ENCODE measurements around the gene ANXA8.

The ANXA8 gene

GRCh38 chr10:47449102-47449978 is 34.6 kb downstream of the ANXA8 start:
- in situ Hi-C loops (cut with HindIII; ENCODE audit: low sequenced_read_pairs) = no loop called here

DNA sequence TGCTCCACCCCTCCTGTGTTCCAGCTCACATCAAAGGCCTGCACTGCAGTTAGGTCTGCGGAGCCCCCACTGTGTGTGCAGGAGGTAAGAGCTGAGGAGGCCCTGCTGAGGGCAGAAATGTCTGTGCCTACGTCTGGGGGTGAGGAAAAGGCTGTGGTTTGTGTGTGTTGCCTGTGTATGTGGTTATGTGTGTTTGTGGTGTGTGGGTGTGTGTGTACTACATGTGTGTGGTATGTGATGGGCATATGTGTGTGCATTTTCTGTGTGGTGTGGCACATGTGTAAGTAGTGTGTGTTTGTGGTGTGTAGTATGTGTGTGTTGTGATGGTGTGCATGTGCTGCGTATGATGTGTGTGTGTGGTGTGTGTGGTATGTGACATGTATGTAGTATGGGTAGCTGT is 36.2 kb downstream of the ANXA8 start:
- in situ Hi-C loops (cut with HindIII; ENCODE audit: low sequenced_read_pairs) = no loop called here

DNA sequence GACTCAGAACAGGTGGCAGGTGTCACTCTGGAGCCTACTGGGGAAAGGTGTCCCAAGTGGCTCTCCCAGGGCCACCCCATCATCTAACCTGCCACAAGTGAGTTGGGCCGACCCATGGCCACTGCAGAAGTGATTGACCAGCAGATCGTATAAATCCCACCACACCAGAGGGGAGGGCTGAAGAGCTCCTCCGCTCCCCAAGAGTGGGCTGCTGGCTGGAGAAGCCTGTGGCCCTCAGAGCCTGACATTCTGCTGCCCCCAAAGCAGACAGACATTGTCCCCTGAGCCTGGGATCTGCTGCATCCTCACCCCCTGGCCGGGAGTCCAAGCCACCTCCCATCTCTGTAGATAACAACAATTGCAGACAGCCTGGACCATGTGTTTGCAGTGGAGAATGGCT is 36.7 kb downstream of the ANXA8 start:
- in situ Hi-C loops (cut with HindIII; ENCODE audit: low sequenced_read_pairs) = no loop called here

GRCh38 chr10:47445720-47446119 is 38.2 kb downstream of the ANXA8 start:
- in situ Hi-C loops (cut with HindIII; ENCODE audit: low sequenced_read_pairs) = no loop called here

DNA sequence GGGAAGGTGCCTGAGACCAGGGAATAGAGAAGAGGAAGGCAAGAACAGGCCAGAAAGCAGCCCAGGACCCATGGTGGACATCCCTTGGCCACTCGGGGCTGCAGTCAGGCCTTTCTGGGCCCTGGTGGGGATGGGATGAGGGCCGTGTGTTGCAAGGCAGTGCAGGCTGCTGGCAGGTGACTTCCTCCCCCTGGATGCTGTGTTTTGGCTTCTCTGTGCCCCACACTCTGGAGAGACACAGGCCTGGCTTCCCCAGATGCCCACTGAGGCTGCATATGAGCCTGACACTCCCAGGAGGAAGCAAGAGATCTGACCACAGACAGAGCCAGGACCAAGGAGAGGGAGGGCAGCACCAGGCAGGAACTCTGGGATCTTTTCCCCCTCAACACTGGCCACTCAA is 39.9 kb downstream of the ANXA8 start:
- in situ Hi-C loops (cut with HindIII; ENCODE audit: low sequenced_read_pairs) = no loop called here

DNA sequence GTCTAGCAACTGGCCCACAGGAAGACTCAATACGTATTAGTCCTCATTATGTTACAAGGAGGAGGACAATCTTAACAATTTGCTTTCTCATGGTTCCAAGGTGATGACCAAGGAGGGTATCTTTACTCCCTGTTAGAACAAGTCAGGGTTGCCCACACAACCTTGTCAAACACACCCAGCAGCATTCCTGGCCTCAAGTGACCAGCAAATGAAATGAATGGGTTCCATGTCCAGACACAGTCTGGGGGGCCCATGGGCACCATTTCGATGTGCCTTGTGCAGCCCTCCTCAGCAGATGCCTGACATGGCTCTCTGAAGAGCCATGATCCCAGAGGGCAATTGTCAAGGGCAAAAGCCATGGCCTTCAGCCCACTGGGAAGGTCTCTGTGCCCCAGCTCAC is 40.8 kb downstream of the ANXA8 start:
- in situ Hi-C loops (cut with HindIII; ENCODE audit: low sequenced_read_pairs) = no loop called here

DNA sequence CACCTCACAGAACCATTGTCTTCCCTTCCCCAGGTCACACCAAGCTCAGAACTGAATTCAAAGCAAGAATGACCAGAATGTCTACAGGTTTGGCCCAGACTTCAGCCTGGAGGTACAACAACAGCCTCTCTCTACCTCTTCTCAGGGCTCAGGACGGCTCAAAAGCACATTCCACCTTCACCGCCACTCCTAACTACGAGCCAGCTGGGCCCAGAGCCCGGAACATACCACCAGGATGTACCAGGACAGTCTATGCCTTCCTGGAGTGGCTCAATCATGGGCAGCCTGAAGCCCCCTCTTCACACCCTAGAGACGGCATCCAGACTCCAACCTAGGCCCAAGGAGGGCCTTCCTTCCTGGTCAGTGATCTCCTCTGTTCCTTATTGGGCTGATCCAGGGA is 41.6 kb downstream of the ANXA8 start:
- in situ Hi-C loops (cut with HindIII; ENCODE audit: low sequenced_read_pairs) = no loop called here

DNA sequence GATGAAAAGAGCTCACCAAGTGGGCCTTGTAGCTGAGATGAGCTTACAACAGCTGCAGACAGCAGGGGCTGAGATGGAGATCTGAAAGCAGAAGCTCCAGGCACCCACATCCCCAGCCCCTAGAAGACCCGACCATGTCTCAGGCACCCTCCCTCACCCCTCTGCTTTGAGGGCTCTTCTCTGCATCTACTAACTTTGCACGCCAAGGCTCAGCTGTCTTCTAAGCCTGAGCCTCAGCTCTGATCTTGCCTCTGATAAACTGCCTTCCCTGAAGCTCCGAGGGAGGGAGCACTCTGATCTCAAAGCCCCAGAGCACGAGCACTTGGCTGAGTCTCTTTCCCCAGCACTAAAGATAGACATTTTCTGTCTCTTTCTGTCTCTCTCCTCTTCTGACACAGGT is 42.0 kb downstream of the ANXA8 start:
- in situ Hi-C loops (cut with HindIII; ENCODE audit: low sequenced_read_pairs) = no loop called here

DNA sequence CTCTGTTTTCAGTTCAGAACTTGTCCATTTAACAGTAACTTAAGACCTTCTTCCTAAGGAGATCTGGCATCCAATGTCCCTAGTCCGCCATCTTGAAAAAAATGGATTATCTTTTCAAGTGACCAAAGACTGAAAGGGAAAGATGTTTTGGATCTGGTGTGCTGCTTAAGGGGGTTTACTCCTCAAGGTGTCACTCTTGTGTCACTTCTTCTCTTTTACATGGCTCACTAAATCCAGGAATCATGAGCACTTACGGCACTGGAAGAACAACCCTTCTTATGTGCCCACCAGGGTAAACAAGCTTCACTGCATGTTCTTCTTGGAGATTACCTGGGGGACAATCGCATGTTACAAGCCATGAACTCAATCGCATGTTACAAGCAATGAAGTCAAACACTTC is 43.7 kb downstream of the ANXA8 start:
- in situ Hi-C loops (cut with HindIII; ENCODE audit: low sequenced_read_pairs) = no loop called here

DNA sequence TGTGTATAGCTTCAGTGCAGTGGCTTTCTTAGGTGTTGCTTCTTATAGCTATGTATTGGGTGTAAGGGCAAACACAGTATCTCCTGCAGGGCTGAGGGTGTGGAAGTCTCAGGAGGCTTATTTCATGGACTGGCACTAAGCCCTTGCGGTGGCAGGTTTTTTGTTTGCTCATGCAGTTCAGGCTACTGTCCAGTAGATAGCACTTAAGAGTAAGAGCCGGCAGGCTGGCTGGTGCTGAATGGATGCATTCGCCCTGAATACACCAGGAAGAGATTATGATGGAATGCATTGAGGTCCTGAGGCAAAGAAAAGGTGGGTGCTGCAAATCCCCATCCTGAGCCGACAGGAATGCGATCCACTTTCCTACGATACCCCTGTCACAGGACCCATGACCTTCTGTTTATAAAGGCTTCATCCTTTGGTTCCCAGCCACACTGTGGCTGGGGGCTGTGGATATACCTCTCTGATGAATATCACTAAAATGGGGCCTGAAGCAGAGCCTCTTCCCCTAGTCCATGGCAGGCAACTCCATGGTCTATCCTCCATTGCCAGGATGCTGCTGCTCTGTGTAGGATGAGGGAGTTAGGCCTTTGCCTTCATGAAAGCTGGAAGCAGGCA is 44.9 kb downstream of the ANXA8 start:
- in situ Hi-C loops (cut with HindIII; ENCODE audit: low sequenced_read_pairs) = no loop called here

- in situ Hi-C loops (cut with HindIII; ENCODE audit: low sequenced_read_pairs) = no loop called here
These were observed 48.8 kb downstream of the ANXA8 start for GRCh38 chr10:47435081-47435480.

DNA sequence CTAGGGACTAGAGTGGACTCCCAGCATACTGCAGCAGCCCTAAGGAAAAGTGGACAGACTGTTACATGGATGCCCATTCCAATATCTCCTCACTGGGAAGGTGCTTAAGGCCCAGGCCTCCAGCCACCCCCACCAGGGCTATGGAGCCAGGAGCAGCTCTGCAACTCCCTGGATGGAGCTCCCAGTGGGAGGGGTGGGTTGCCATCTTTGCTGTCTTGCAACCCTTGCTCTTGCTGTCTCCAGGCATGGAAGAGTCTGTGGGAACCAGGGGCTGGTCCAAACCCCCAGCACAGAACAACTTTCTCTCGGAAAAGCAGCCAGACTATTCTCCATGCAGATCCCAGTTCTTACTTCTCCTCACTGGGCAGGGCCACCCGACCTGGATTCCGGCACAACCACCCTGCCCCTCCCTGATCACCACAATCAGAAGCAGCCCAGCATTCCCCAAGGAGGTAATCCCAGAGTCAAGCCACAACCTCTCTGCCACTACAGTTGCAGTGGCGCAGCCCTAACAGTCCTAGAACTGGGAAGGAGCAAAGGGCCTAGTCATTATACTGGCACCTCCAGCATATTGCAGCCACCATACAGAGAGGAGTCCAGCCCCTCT is 58.0 kb downstream of the ANXA8 start:
- in situ Hi-C loops (cut with HindIII; ENCODE audit: low sequenced_read_pairs) = no loop called here

GRCh38 chr10:47424231-47424630 is 59.7 kb downstream of the ANXA8 start:
- in situ Hi-C loops (cut with HindIII; ENCODE audit: low sequenced_read_pairs) = loop anchor here (5.0 kb wide), 1 partner anchor 52 kb away; no protein-coding TSS in a partner anchor

DNA sequence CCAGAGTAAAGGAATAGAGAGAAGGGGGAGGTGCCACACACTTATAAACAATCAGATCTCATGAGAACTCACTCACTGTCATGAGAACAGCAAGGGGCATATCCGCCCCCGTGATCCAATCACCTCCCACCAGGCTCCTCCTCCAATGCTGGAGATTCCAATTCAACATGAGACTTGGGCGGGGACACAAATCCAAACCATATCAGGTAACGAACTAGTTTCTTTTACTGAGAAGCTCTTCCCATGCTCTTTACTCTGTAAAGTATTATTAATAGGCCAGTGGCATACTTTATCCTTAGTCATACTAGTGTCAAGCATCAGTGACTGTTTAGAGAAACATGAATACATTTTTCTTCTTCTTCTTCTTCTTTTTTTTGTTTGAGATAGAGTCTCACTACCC is 60.4 kb downstream of the ANXA8 start:
- in situ Hi-C loops (cut with HindIII; ENCODE audit: low sequenced_read_pairs) = loop anchor here (5.0 kb wide), 1 partner anchor 51 kb away; no protein-coding TSS in a partner anchor

- in situ Hi-C loops (cut with HindIII; ENCODE audit: low sequenced_read_pairs) = loop anchor here (5.0 kb wide), 1 partner anchor 49 kb away; no protein-coding TSS in a partner anchor
These were observed 62.6 kb downstream of the ANXA8 start for GRCh38 chr10:47421057-47421952.

DNA sequence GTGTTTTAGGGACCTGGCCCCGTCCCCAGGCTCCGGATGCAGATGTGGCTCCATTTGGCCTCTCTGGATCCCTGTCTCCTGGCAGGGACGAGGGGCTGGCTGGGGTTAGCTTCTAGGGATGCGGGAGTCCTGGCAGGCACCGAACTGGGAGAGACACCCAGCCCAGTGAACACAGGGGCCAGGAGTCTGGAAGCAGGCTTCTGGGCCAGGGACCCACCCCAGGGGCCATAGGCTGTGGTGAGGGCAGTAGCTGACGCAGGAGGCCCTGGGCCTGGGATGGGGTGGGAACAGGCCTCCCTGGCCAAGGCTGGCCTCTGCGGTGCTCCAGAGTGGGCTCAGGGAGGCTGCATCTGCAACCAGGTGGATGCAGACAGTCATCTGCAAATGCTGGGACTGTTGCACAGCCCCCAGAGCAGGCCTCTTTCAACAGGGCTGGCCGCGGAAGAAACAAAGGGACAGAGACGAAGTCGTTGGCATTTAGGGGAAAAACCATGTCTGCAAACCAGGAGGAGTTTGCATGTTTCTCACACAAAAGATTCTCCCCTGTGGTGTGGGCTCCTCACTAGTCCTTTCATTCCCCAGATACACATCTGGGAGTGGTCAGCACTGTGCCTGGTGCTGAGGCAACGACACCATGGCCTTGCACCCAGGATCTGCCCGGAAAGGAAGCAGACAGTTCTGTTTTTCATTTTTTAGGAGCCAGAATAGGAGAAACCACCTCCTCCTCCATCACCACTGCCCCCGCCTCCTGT is 63.4 kb downstream of the ANXA8 start:
- in situ Hi-C loops (cut with HindIII; ENCODE audit: low sequenced_read_pairs) = loop anchor here (5.0 kb wide), 1 partner anchor 48 kb away; no protein-coding TSS in a partner anchor

GRCh38 chr10:47419421-47419820 is 64.5 kb downstream of the ANXA8 start:
- in situ Hi-C loops (cut with HindIII; ENCODE audit: low sequenced_read_pairs) = no loop called here

GRCh38 chr10:47418966-47419365 is 64.9 kb downstream of the ANXA8 start:
- in situ Hi-C loops (cut with HindIII; ENCODE audit: low sequenced_read_pairs) = no loop called here

DNA sequence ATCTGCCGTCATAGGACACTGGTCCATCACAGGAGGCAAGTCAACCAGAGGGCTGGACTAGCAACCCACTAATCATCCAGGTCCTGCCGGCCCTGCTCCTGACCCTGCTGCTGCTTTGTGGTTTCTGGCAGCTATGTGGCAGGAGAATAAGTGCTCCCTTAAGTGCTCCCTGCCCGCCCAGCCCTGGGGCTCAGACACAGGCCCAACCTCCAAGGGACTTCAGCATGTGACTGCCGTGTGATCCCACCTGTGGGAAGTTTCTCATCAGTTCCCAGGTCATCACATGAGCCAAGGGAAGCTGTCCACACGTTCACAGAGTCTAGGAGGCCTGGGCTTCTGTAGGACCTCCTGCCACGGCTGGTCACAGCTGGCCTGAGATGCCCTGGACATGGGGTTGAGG is 65.6 kb downstream of the ANXA8 start:
- in situ Hi-C loops (cut with HindIII; ENCODE audit: low sequenced_read_pairs) = no loop called here

All from endothelial cell of hepatic sinusoid (primary cell).